NT2/D1 (cell line): ENCODE results near the gene CYP2C18.

Experiments used
- SUZ12 ChIP-seq: IDR thresholded peaks from 2 replicates; pipeline ENCODE4 v1.6.1; 2011; ENCODE audit not compliant: insufficient read length, insufficient read depth; ENCODE audit errors: extremely low read depth
- ZNF274 ChIP-seq: IDR thresholded peaks from 2 replicates; pipeline ENCODE4 v1.6.1; 2011; ENCODE audit warnings: mild to moderate bottlenecking, low read depth, low read length

- TF ChIP-seq ZNF274 (no peak), SUZ12 (no peak)
Measured at GRCh38 chr10:94785211-94785610, 101.7 kb downstream of the CYP2C18 start.
